HEK293 (cell line): Measurements from ENCODE around the gene TP53AIP1.

Source experiments
- CTCF ChIA-PET: fragments of 350-600 bp; formaldehyde crosslinking; extraction: SDS; loops from one replicate; lab custom pipeline; 2021; ENCODE audit warnings: antibody characterized with exemption; lab: Yijun Ruan, JAX
- POLR2A ChIA-PET: fragments of 300-600 bp; formaldehyde crosslinking; extraction: SDS; loops from one replicate; lab custom pipeline; 2020; ENCODE audit warnings: antibody characterized with exemption, inconsistent platforms; lab: Yijun Ruan, JAX
- H3K27ac ChIP-seq: fragments of 200-500 bp; sonication (Bioruptor generic); 2 replicates; pipeline ENCODE4 v1.5.1; 2014; ENCODE audit warnings: low read depth, low read length, control low read depth, inconsistent platforms; ENCODE audit errors: extremely low read depth
- H3K36me3 ChIP-seq, 2 experiments: fragments of 200-500 bp in 1 of 2; sonication (Bioruptor generic) in 1 of 2; 1 replicate in 1 of 2; 2 replicates in 1 of 2; pipeline ENCODE4 v1.5.1; 2014 to 2017; ENCODE audit warnings: inconsistent platforms in 2 of 2, low read length in 2 of 2; ENCODE audit not compliant: control insufficient read depth in 2 of 2, insufficient read depth in 1 of 2
- H3K4me1 ChIP-seq: fragments of 200-500 bp; sonication (Bioruptor generic); 2 replicates; pipeline ENCODE4 v1.5.1; 2014; ENCODE audit warnings: mild to moderate bottlenecking, low read length, inconsistent platforms; ENCODE audit not compliant: control insufficient read depth, insufficient read depth
- H3K4me3 ChIP-seq: 2 replicates; pipeline ENCODE4 v1.5.1; 2011; ENCODE audit warnings: low read depth, mild to moderate bottlenecking, control low read depth, low read length, moderate library complexity
- H3K9me3 ChIP-seq: fragments of 200-500 bp; sonication (Bioruptor generic); 2 replicates; pipeline ENCODE4 v1.5.1; 2014; ENCODE audit warnings: low read depth, low read length, inconsistent platforms; ENCODE audit not compliant: control insufficient read depth, insufficient read depth
- HOXA7 ChIP-seq: sonication (generic); formaldehyde crosslinking; IDR thresholded peaks from 2 replicates; pipeline ENCODE4 v1.8.1; 2022; ENCODE audit warnings: missing genetic modification reagents, borderline replicate concordance
- KLF8 ChIP-seq: fragments of 450-650 bp; formaldehyde crosslinking; IDR thresholded peaks from 2 replicates; pipeline ENCODE4 v1.5.1; 2016; ENCODE audit warnings: missing biosample characterization, missing genetic modification characterization
- KLF9 ChIP-seq: fragments of 450-650 bp; formaldehyde crosslinking; IDR thresholded peaks from 2 replicates; pipeline ENCODE4 v1.5.1; 2016; ENCODE audit warnings: missing biosample characterization, missing genetic modification characterization, low read depth
- PRDM10 ChIP-seq: fragments of 450-650 bp; formaldehyde crosslinking; IDR thresholded peaks from 2 replicates; pipeline ENCODE4 v1.5.1; 2016; ENCODE audit warnings: missing biosample characterization, missing genetic modification characterization
- PRDM2 ChIP-seq: fragments of 450-650 bp; formaldehyde crosslinking; IDR thresholded peaks from 2 replicates; pipeline ENCODE4 v1.5.1; 2016; ENCODE audit warnings: missing biosample characterization, missing genetic modification characterization, borderline replicate concordance
- SETDB1 ChIP-seq: IDR thresholded peaks from one replicate; pipeline ENCODE4 v1.6.1; 2017; ENCODE audit warnings: mild to moderate bottlenecking, low read length, moderate library complexity, mixed read lengths; ENCODE audit not compliant: insufficient read length
- ZNF10 ChIP-seq: fragments of 450-650 bp; formaldehyde crosslinking; IDR thresholded peaks from 2 replicates; pipeline ENCODE4 v1.5.1; 2017; ENCODE audit warnings: missing biosample characterization, missing genetic modification characterization
- ZNF121 ChIP-seq: fragments of 450-650 bp; formaldehyde crosslinking; IDR thresholded peaks from 2 replicates; pipeline ENCODE4 v1.5.1; 2016; ENCODE audit warnings: missing biosample characterization, missing genetic modification characterization
- ZNF132 ChIP-seq: fragments of 450-650 bp; formaldehyde crosslinking; IDR thresholded peaks from 2 replicates; pipeline ENCODE4 v1.5.1; 2017; ENCODE audit warnings: missing biosample characterization, missing genetic modification characterization, borderline replicate concordance
- ZNF146 ChIP-seq: fragments of 450-650 bp; formaldehyde crosslinking; IDR thresholded peaks from 2 replicates; pipeline ENCODE4 v1.5.1; 2016; ENCODE audit warnings: missing biosample characterization, missing genetic modification characterization
- ZNF18 ChIP-seq: fragments of 450-650 bp; formaldehyde crosslinking; IDR thresholded peaks from 2 replicates; pipeline ENCODE4 v1.5.1; 2016; ENCODE audit warnings: missing biosample characterization, missing genetic modification characterization
- ZNF510 ChIP-seq: fragments of 450-650 bp; formaldehyde crosslinking; IDR thresholded peaks from 2 replicates; pipeline ENCODE4 v1.5.1; 2018; ENCODE audit warnings: mild to moderate bottlenecking, missing genetic modification characterization, missing biosample characterization; ENCODE audit not compliant: insufficient replicate concordance
- ZNF548 ChIP-seq: fragments of 450-650 bp; formaldehyde crosslinking; IDR thresholded peaks from 2 replicates; pipeline ENCODE4 v1.5.1; 2016; ENCODE audit warnings: missing biosample characterization, missing genetic modification characterization
- ZNF610 ChIP-seq: fragments of 450-650 bp; formaldehyde crosslinking; IDR thresholded peaks from 2 replicates; pipeline ENCODE4 v1.5.1; 2016; ENCODE audit warnings: missing biosample characterization, missing genetic modification characterization, borderline replicate concordance
- ZNF621 ChIP-seq: fragments of 450-650 bp; formaldehyde crosslinking; IDR thresholded peaks from 2 replicates; pipeline ENCODE4 v1.5.1; 2017; ENCODE audit warnings: missing biosample characterization, missing genetic modification characterization
- ZSCAN30 ChIP-seq: fragments of 450-650 bp; IDR thresholded peaks from 2 replicates; pipeline ENCODE4 v1.5.1; 2018; ENCODE audit warnings: missing biosample characterization, mild to moderate bottlenecking, missing genetic modification characterization, moderate library complexity
- TF ChIP-seq, protein P1 (sequence below): fragments of 450-650 bp; formaldehyde crosslinking; IDR thresholded peaks from 2 replicates; pipeline ENCODE4 v1.5.1; 2017; ENCODE audit warnings: missing biosample characterization, missing genetic modification characterization
- TF ChIP-seq, protein P2 (sequence below): fragments of 450-650 bp; formaldehyde crosslinking; IDR thresholded peaks from 2 replicates; pipeline ENCODE4 v1.5.1; 2016; ENCODE audit warnings: missing biosample characterization, missing genetic modification characterization

The TP53AIP1 gene

GRCh38 chr11:128896356-128896755, 46.3 kb downstream of the TP53AIP1 start (continued):
- TF ChIP-seq PRDM10 (peak; percentile 93), KLF9 (tag by site-specific recombination) (peak; percentile 26; the same call in 1 of the 2 replicates), ZNF18 (tag by site-specific recombination) (peak; percentile 53; the same call in 1 of the 2 replicates), ZNF621 (no peak)
- TF ChIP-seq, protein P1, sequence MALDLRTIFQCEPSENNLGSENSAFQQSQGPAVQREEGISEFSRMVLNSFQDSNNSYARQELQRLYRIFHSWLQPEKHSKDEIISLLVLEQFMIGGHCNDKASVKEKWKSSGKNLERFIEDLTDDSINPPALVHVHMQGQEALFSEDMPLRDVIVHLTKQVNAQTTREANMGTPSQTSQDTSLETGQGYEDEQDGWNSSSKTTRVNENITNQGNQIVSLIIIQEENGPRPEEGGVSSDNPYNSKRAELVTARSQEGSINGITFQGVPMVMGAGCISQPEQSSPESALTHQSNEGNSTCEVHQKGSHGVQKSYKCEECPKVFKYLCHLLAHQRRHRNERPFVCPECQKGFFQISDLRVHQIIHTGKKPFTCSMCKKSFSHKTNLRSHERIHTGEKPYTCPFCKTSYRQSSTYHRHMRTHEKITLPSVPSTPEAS = peak; percentile 59; the same call in 1 of the 2 replicates

DNA sequence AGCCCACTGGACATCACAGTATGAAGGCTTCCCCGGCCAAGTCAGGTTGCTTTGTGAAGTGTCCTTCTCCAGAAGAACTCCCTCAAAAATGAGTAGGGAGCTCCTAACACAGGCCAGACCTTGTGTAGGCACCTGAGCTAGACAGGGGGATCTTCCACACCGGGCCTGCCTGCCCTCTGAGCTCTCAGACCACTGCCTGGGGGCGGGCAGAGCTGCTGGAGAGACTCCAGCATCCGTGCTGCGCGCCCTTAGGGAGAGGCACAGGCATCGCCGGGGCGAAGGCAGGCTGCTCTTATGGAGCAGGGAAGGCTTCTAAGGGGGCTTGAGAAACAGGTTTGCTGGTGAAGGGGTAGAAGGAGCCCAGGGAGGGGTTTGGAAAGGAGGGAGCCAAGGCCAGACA, 47.1 kb downstream of the TP53AIP1 start:
- Histone ChIP-seq H3K27ac (no peak overlapping the region), H3K4me3 (no peak overlapping the region), H3K9me3 (no peaks in the 10 kb centered on the region), H3K36me3 (no peaks in the 10 kb centered on the region), H3K4me1 (no peaks in the 10 kb centered on the region; the same call in 1 of the 2 replicates)
- TF ChIP-seq ZNF610 (tag by site-specific recombination) = no peak
- no peak for TF ChIP-seq ZNF510 (tag by site-specific recombination)
- no peak for TF ChIP-seq PRDM2 (tag by site-specific recombination)
- TF ChIP-seq, protein P2, sequence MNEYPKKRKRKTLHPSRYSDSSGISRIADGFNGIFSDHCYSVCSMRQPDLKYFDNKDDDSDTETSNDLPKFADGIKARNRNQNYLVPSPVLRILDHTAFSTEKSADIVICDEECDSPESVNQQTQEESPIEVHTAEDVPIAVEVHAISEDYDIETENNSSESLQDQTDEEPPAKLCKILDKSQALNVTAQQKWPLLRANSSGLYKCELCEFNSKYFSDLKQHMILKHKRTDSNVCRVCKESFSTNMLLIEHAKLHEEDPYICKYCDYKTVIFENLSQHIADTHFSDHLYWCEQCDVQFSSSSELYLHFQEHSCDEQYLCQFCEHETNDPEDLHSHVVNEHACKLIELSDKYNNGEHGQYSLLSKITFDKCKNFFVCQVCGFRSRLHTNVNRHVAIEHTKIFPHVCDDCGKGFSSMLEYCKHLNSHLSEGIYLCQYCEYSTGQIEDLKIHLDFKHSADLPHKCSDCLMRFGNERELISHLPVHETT = no peak
- TF ChIP-seq ZNF132 (tag by site-specific recombination) = no peak
- no peak for TF ChIP-seq ZNF548
- no peak for TF ChIP-seq ZNF10 (tag by site-specific recombination)
- TF ChIP-seq ZNF146 (tag by site-specific recombination) = no peak
- no peak for TF ChIP-seq SETDB1
- TF ChIP-seq ZNF121 (tag by site-specific recombination) = no peak
- TF ChIP-seq ZSCAN30 (tag by site-specific recombination) = no peak
- TF ChIP-seq KLF8 = no peak
- no peak for TF ChIP-seq HOXA7 (CRISPR knock-in tag)
- ChIA-PET POLR2A (no interaction called here), CTCF (interaction anchor here (0.5 to 1.8 kb wide), 2 partner anchors 10 to 466 kb away, joined by 4 to 7 read pairs; no protein-coding TSS in a partner anchor)
